ENCODE data around the gene BIRC6.
"Not testable (repeated sequence)": the region's sequence is repeated elsewhere in the genome, so short reads cannot be mapped to it uniquely, and the experiment has no call there.

Gene BIRC6

GRCh38 chr2:32355976-32356680, 695 bp upstream of the BIRC6 start:
- DNase-seq (ENCODE audit: low read depth, low spot score) = no peak
- peak overlapping the region; percentile 88 for H3K4me3 ChIP-seq (ENCODE audit: low read depth, low read length)
- in situ Hi-C loops (cut with HindIII; ENCODE audit: low sequenced_read_pairs) = no loop called here
- no peak for TF ChIP-seq CTCF (IDR thresholded peaks at IDR 0.05; ENCODE audit: low read depth, low read length)

- H3K4me3 ChIP-seq (ENCODE audit: low read depth, low read length) = peak overlapping the region; percentile 88
- in situ Hi-C loops (cut with HindIII; ENCODE audit: low sequenced_read_pairs) = no loop called here
- DNase-seq (ENCODE audit: low read depth, low spot score) = peak; percentile 41
- TF ChIP-seq CTCF (IDR thresholded peaks at IDR 0.05; ENCODE audit: low read depth, low read length) = no peak
Observed at GRCh38 chr2:32357318-32358110, 691 bp downstream of the BIRC6 start.

GRCh38 chr2:32358111-32358482, 1.3 kb downstream of the BIRC6 start:
- TF ChIP-seq CTCF (IDR thresholded peaks at IDR 0.05; ENCODE audit: low read depth, low read length) = no peak
- peak overlapping the region; percentile 88 for H3K4me3 ChIP-seq (ENCODE audit: low read depth, low read length)
- in situ Hi-C loops (cut with HindIII; ENCODE audit: low sequenced_read_pairs) = no loop called here
- peak; percentile 15 for DNase-seq (ENCODE audit: low read depth, low spot score)

GRCh38 chr2:32360416-32360815, 3.6 kb downstream of the BIRC6 start:
- in situ Hi-C loops (cut with HindIII; ENCODE audit: low sequenced_read_pairs) = no loop called here
- DNase-seq (ENCODE audit: low read depth, low spot score) = peak; percentile 31
- no peak for TF ChIP-seq CTCF (IDR thresholded peaks at IDR 0.05; ENCODE audit: low read depth, low read length)
- no peak overlapping the region for H3K4me3 ChIP-seq (ENCODE audit: low read depth, low read length)

GRCh38 chr2:32362997-32363396, 6.2 kb downstream of the BIRC6 start:
- in situ Hi-C loops (cut with HindIII; ENCODE audit: low sequenced_read_pairs); DNase-seq (ENCODE audit: low read depth, low spot score); H3K4me3 ChIP-seq (ENCODE audit: low read depth, low read length): not testable (repeated sequence)

GRCh38 chr2:32363597-32363996, 6.8 kb downstream of the BIRC6 start:
- H3K4me3 ChIP-seq (ENCODE audit: low read depth, low read length) = no peak overlapping the region
- DNase-seq (ENCODE audit: low read depth, low spot score) = no peak
- no peak for TF ChIP-seq CTCF (IDR thresholded peaks at IDR 0.05; ENCODE audit: low read depth, low read length)
- in situ Hi-C loops (cut with HindIII; ENCODE audit: low sequenced_read_pairs) = no loop called here

GRCh38 chr2:32364290-32364689, 7.5 kb downstream of the BIRC6 start:
- in situ Hi-C loops (cut with HindIII; ENCODE audit: low sequenced_read_pairs); H3K4me3 ChIP-seq (ENCODE audit: low read depth, low read length); DNase-seq (ENCODE audit: low read depth, low spot score): not testable (repeated sequence)

GRCh38 chr2:32365679-32366078, 8.9 kb downstream of the BIRC6 start:
- H3K4me3 ChIP-seq (ENCODE audit: low read depth, low read length); in situ Hi-C loops (cut with HindIII; ENCODE audit: low sequenced_read_pairs); DNase-seq (ENCODE audit: low read depth, low spot score): not testable (repeated sequence)

Measured in astrocyte of the spinal cord (primary cell).